Measurements from ENCODE around the gene DTNA. TPM values are rescaled to one million over a fixed set of nuclear protein-coding genes. Genes with fewer than 3 reads are reported as not detected.

Gene DTNA
- total RNA-seq, 1 donor from 2014 or later: 1.6 TPM

GRCh38 chr18:34694591-34695165 lies 15.4 kb upstream of the DTNA start:
- Histone ChIP-seq H3K4me3 (ENCODE audit: low read depth, low read length) (no peak overlapping the region), H3K27me3 (ENCODE audit: control insufficient read depth, insufficient read depth, low read length) (no peaks in the 10 kb centered on the region), H3K36me3 (ENCODE audit: control insufficient read depth, insufficient read depth, low read length) (no peaks in the 10 kb centered on the region)
- FAIRE-seq (no peak), DNase-seq (ENCODE audit: low read depth) (peak; percentile 61)
- TF ChIP-seq CTCF (IDR thresholded peaks at IDR 0.05; ENCODE audit: insufficient read depth, low read length, severe bottlenecking): no peak

GRCh38 chr18:34695310-34695709 lies 14.8 kb upstream of the DTNA start:
- DNase-seq (ENCODE audit: low read depth) (peak; percentile 69), FAIRE-seq (no peak)
- Histone ChIP-seq H3K27me3 (ENCODE audit: control insufficient read depth, insufficient read depth, low read length) (no peaks in the 10 kb centered on the region), H3K36me3 (ENCODE audit: control insufficient read depth, insufficient read depth, low read length) (no peaks in the 10 kb centered on the region), H3K4me3 (ENCODE audit: low read depth, low read length) (no peak overlapping the region)
- TF ChIP-seq CTCF (IDR thresholded peaks at IDR 0.05; ENCODE audit: insufficient read depth, low read length, severe bottlenecking): no peak

GRCh38 chr18:34696671-34697070 lies 13.4 kb upstream of the DTNA start:
- FAIRE-seq (no peak), DNase-seq (ENCODE audit: low read depth) (no peak)
- H3K27me3 ChIP-seq (ENCODE audit: control insufficient read depth, insufficient read depth, low read length): no peaks in the 10 kb centered on the region
- TF ChIP-seq CTCF (IDR thresholded peaks at IDR 0.05; ENCODE audit: insufficient read depth, low read length, severe bottlenecking): no peak
- H3K4me3 ChIP-seq (ENCODE audit: low read depth, low read length): no peak overlapping the region
- no peaks in the 10 kb centered on the region for H3K36me3 ChIP-seq (ENCODE audit: control insufficient read depth, insufficient read depth, low read length)

- Histone ChIP-seq H3K27me3 (ENCODE audit: control insufficient read depth, insufficient read depth, low read length) (no peaks in the 10 kb centered on the region), H3K4me3 (ENCODE audit: low read depth, low read length) (no peak overlapping the region), H3K36me3 (ENCODE audit: control insufficient read depth, insufficient read depth, low read length) (no peaks in the 10 kb centered on the region)
- no peak for TF ChIP-seq CTCF (IDR thresholded peaks at IDR 0.05; ENCODE audit: insufficient read depth, low read length, severe bottlenecking)
- DNase-seq (ENCODE audit: low read depth): peak; percentile 77
- no peak for FAIRE-seq
These were observed 12.9 kb upstream of the DTNA start for GRCh38 chr18:34697233-34697632.

- Histone ChIP-seq H3K36me3 (ENCODE audit: control insufficient read depth, insufficient read depth, low read length) (no peaks in the 10 kb centered on the region), H3K27me3 (ENCODE audit: control insufficient read depth, insufficient read depth, low read length) (no peaks in the 10 kb centered on the region), H3K4me3 (ENCODE audit: low read depth, low read length) (no peak overlapping the region)
- peak; percentile 97 for FAIRE-seq
- DNase-seq (ENCODE audit: low read depth): peak; percentile 99
- TF ChIP-seq CTCF (IDR thresholded peaks at IDR 0.05; ENCODE audit: insufficient read depth, low read length, severe bottlenecking): no peak
These were observed 12.2 kb upstream of the DTNA start for GRCh38 chr18:34697891-34698290.

GRCh38 chr18:34701911-34702310 lies 8.2 kb upstream of the DTNA start:
- Histone ChIP-seq H3K27me3 (ENCODE audit: control insufficient read depth, insufficient read depth, low read length) (no peaks in the 10 kb centered on the region), H3K36me3 (ENCODE audit: control insufficient read depth, insufficient read depth, low read length) (no peaks in the 10 kb centered on the region), H3K4me3 (ENCODE audit: low read depth, low read length) (no peak overlapping the region)
- no peak for TF ChIP-seq CTCF (IDR thresholded peaks at IDR 0.05; ENCODE audit: insufficient read depth, low read length, severe bottlenecking)
- no peak for FAIRE-seq
- no peak for DNase-seq (ENCODE audit: low read depth)
